Measurements from ENCODE around the gene TNN.

Gene TNN

GRCh38 chr1:175116903-175117302, 49.3 kb downstream of the TNN start:
- DNase-seq, result no peak

- DNase-seq, result no peak
These were observed 51.0 kb downstream of the TNN start for GRCh38 chr1:175118375-175119367.

GRCh38 chr1:175120511-175120910, 52.9 kb downstream of the TNN start:
- no peak for DNase-seq

- no peak for DNase-seq
These were observed 57.2 kb downstream of the TNN start for GRCh38 chr1:175124861-175125260.

GRCh38 chr1:175126347-175126746, 58.7 kb downstream of the TNN start:
- no peak for DNase-seq

GRCh38 chr1:175127565-175127964, 59.9 kb downstream of the TNN start:
- no peak for DNase-seq

DNA sequence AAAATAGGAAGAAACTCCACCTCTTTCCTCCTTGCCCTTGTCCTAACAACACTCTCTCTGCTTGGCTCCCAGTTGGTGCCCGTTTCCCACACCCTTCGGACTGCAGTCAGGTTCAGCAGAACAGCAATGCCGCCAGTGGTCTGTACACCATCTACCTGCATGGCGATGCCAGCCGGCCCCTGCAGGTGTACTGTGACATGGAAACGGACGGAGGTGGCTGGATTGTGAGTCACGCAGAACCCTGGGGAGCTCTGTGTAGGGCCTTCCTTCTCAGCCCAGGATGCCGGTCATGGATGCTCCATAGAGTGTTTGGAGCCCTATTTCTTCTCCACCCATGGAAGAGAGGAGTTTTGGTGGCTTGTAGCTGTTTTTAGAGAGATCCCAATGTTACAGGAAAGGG, 60.9 kb downstream of the TNN start:
- no peak for DNase-seq

DNA sequence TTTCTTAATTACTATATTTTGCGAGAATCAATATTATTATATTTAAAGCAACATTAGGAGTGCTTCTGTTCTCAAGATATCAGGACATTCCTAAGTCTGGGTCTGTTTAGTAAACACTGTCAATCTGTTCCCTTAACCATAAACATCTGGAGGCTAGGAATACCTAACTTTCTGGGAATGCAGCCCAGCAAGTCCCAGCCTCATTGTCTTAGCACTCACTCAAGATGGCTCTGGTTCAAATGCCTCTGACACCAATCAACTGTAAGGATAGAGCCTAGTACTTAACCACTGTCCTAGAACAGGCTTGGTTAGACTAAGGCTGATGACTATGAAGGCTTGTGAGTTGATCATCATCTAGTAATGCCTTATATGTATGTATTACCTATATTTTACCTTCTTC, 61.5 kb downstream of the TNN start:
- no peak for DNase-seq

- DNase-seq, result no peak
These were observed 62.0 kb downstream of the TNN start for GRCh38 chr1:175129644-175129996.

DNA sequence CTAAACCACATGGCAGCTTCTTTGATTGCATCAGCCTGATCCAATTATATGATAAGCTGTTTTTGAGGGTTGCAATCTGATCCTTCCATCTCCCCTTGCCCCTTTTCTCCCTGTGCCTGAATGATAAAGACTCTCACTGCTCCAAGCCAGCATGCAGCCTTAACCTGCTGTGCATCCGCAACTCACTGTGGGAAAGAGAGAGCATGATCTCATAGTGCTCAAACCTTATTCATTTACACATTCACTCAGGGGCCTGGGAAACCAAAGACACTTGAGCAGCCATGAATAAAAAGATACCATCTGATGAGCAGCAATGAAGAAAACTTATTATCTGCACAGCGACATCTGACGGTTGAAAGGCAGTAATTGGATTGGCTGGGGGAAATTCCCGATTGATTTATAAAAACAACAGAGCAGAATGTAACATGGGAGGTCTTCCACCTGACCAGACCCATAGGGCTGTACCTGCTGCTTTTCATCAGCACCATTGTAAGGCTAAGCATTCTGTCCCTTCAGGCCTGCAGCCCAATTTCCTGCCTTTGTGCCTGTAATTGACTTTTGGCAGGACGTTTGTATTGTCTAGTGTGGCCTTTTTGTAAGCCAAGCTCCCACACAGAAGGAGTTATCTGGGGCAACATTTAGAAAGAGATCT, 62.5 kb downstream of the TNN start:
- no peak for DNase-seq

DNA sequence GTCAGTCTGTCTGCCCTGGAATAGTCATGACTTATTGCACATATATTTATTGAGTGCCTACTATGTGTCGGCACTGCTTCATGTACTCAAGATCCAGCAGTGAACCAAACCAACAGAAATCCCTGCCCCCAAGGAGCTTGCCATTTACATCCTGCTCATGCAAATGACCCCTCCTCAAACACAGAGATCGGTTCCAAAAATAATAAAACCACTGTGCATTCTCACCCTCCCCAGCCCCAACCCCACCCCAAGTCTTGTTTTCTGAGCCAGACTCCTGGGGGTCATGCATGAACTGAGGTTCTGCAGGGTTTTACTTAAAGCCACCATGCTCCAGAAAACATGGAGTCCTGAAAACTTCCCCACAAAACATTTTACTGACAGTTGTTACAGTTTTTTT, 63.0 kb downstream of the TNN start:
- DNase-seq, result no peak

DNA sequence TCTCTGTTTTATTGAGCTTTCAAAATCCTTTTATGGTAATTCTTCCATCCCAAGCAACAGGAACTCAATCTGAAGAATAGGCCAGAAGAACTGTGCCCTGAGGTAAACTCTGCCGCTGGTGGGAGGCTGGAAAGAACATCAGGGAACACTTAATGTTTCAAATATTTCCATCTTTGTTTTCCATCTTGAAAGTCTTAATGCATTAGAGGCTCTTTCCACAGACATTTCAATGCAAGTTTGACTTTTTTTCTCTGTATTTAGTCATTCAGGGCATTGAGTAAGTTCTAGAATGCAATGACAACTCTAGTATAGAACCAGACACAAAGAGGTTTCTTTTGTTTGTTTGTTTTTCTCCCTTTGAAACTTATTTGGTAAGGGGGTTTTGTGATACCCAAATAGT, 63.5 kb downstream of the TNN start:
- DNase-seq, result no peak

GRCh38 chr1:175132436-175132835, 64.8 kb downstream of the TNN start:
- no peak for DNase-seq

DNA sequence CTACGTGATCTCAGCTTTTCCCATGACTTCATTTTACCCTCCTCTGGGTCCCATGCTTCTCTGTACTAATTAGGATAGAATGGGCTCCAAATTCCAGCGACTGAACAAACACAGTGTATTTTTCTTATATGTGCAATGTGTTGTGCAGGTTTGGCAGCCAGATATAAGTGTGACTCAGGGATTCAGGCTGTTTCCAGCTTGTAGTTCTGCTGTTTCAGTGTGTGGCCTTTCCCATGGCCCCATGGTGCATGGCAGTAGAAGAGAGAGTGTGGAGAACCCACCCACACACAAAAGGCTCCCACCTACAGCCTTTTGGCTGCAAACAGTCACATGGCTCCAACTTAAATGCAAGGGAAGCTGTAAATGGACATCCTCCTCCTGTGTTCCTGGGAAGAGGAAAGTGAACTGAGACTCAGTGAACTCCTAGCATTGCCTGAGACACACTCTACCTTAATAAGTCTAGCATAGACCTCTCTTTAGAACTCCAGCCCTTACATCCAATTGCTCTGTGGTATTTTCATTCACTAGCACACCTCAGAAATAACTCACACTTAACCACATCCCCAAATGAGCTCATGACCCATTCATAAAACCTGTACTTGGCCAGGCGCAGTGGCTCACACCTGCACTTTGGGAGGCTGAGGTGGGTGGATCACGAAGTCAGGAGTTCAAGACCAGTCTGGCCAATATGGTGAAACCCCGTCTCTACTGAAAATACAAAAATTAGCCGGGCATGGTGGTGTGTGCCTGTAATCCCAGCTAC, 66.2 kb downstream of the TNN start:
- no peak for DNase-seq

DNA sequence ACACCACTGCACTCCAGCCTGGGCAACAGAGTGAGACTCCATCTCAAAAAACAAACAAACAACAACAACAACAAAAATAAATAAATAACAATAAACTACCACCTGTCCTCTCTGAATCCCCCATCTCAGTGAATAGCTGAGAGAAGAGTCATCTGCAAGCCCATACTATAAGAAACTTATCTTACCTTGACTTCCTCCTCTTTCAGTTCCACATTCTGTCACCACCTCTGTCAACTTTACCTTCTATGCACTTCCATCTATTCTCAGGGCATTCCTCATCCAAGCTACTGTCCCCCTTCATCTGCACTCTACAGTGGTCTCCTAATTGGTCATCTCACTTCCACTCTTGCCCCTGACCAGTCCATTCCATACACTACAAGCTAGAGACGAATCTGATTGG, 66.9 kb downstream of the TNN start:
- no peak for DNase-seq

GRCh38 chr1:175136246-175136645, 68.6 kb downstream of the TNN start:
- DNase-seq, result no peak

DNA sequence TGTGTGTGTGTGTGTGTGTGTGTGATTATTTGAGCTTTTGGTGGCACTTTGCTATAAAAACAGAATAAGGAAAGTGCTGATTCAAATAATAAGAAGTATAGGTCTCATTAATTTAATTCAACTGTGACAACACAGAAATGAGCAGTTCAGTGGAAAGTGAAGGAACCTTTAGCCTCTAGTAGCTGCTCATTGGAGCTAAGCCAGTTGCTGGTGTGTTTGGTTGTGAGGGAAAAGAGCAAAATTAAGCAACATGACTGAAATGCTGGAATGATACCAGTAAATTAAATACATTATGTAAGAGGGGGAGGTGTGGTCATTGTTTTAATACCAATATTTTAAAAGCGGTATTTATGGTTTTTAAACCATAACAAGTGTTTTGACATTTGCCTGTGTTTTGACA, 69.7 kb downstream of the TNN start:
- no peak for DNase-seq

DNA sequence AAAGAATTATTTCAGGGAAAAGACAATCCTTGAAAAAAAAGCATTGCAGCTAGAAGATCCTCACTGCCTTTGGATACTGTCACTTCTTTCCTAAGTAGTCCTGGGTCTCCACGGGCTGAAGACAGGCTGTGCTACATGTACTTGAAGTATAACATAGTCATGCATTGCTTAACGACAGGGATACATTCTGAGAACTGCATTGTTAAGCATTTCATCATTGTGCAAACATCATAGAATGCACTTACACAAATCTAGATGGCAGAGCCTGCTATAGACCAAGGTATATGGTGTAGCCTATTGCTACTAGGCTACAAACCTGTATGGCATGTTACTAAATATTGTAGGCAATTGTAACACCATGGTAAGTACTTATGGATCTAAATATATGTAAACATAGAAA, 70.9 kb downstream of the TNN start:
- no peak for DNase-seq

DNA sequence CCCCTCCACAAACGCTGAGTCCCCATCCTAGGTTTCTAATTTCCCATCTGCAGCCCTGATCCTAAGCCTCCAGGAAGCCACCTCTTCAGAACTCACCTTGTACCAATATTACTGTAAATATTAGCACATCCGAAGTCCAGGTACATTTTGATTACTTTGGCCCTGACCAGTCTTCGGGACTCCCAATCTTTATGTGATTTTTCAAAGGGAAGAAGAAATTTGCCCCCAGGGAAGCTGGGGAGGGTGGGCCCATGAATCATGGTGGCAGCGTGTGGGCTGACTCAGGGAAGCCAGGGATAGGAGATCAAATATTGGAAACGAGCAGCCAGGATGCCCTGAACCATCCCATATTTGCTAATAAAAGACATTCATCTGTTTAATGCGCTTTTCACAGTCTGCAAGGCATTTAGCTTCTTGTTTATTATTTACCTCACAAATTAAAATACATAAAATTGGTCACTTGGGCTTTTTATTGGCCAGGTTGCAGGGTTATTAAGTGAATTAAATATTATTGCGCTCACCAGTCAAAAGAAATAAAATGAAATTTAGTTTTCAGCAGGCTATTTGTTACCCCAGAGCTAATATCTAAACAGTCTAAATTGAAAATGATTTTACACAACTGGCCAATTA, 78.4 kb downstream of the TNN start:
- no peak for DNase-seq

GRCh38 chr1:175146529-175147213, 79.0 kb downstream of the TNN start:
- DNase-seq, result no peak

DNA sequence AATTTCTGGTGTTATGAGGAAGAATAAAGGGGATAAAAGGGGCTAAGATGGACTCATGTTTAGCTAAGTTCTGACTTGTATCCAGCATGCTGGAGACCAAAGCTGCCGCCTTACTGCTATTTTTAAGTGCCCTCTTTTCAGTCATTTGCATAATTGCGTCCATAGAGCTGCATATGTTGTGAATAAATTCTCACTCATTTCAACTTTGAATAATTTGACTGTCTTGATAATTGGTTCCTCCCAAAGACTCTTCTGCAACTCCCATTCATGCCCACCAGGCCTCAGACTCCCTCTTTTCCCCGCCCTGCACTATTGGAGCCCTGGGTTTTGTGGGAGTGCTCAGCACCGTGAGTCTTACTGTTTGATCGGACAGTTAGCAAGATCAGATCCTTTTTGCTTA, 79.9 kb downstream of the TNN start:
- DNase-seq, result no peak

DNA sequence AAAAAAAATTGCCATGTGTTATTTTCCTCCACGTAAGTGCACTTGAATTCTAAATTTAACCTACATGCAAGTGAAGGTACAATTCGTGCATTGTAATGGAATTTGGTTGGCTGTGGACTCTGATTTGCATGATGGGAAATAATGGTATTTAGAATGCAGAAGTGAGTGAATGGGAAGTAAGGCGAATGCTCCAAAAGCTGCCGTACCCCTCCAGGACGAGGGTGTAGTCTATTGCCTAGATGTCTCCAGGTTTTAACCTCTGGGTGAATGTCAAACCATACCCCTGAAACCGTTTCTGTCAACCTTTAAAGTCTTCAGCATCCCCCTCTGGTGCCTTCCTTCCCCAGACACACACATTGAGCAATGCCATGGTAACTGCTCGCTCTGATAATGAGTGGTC, 80.4 kb downstream of the TNN start:
- DNase-seq, result no peak
